HUES64 (cell line): ENCODE results near the gene KIF27.
A peak's percentile ranks its signal among the peaks of the same experiment; 100 is the strongest.
"Not testable (repeated sequence)": the region's sequence is repeated elsewhere in the genome, so short reads cannot be mapped to it uniquely, and the experiment has no call there.

Source experiments
- H3K27ac ChIP-seq: 2 replicates; pipeline ENCODE4 v1.7.0; 2013; ENCODE audit warnings: low read depth, low read length, inconsistent platforms
- H3K27me3 ChIP-seq: 2 replicates; pipeline ENCODE4 v1.6.1; 2013; ENCODE audit warnings: mild to moderate bottlenecking, low read length; ENCODE audit not compliant: insufficient read depth
- H3K36me3 ChIP-seq: 2 replicates; pipeline ENCODE4 v1.6.1; 2013; ENCODE audit warnings: mild to moderate bottlenecking, low read length; ENCODE audit not compliant: insufficient read depth
- H3K4me1 ChIP-seq: 2 replicates; pipeline ENCODE4 v1.6.1; 2013; ENCODE audit warnings: mild to moderate bottlenecking, low read length, moderate library complexity; ENCODE audit not compliant: insufficient read depth
- H3K4me3 ChIP-seq: 2 replicates; pipeline ENCODE4 v1.5.1; 2013; ENCODE audit warnings: mild to moderate bottlenecking, low read length, moderate library complexity
- H3K9ac ChIP-seq: 2 replicates; pipeline ENCODE4 v1.6.1; 2013; ENCODE audit warnings: mild to moderate bottlenecking, low read depth, low read length
- H3K9me3 ChIP-seq: 2 replicates; pipeline ENCODE4 v1.6.1; 2013; ENCODE audit warnings: low read depth, low read length; ENCODE audit not compliant: insufficient read depth
- WGBS: fragments of 150-250, 120-280 bp; methylation state at CpG from one replicate; pipeline ENCODE4 v1.1.7; 2013; ENCODE audit warnings: missing lambda C conversion rate; 5-methylcytosine and 5-hydroxymethylcytosine counted together

KIF27 gene

GRCh38 chr9:83957248-83957513 is 35.9 kb upstream of the KIF27 start:
- H3K4me1 ChIP-seq: peaks cover 3% of the 10 kb centered on the region; the same call in 1 of the 2 replicates
- no peaks in the 10 kb centered on the region for H3K9me3 ChIP-seq
- no peaks in the 10 kb centered on the region for H3K27me3 ChIP-seq
- peak overlapping the region; percentile 81 for H3K9ac ChIP-seq
- WGBS: 50% methylated on average over 4 of the region's 4 CpGs
- no peak overlapping the region for H3K27ac ChIP-seq
- peaks cover 7% of the 10 kb centered on the region for H3K36me3 ChIP-seq
- peak overlapping the region; percentile 84 for H3K4me3 ChIP-seq

- Histone ChIP-seq H3K4me3 (peak overlapping the region; percentile 84), H3K9me3 (no peaks in the 10 kb centered on the region), H3K9ac (peak overlapping the region; percentile 81), H3K27ac (peak overlapping the region; percentile 64), H3K4me1 (peaks cover 3% of the 10 kb centered on the region; the same call in 1 of the 2 replicates), H3K27me3 (no peaks in the 10 kb centered on the region), H3K36me3 (peaks cover 13% of the 10 kb centered on the region)
- 12% methylated on average over 57 of the region's 57 CpGs for WGBS
These were observed 35.4 kb upstream of the KIF27 start for GRCh38 chr9:83956436-83957247.

DNA sequence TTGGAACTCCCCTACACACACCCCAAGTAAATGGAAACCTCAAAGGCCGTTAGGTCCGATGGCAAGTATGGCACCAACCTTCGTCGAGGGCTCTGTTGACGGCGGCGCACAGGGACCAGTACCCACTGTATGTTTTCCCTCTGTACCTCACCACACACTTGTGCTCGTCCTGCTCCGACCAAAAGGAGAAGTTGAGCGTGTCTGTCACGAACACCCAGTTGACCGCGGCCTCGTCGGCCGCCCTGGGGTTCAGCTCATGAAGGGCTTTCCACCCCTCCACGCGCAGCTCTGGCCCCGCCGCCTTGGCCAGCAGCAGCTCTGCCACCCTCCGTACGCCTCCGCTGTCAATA is 34.8 kb upstream of the KIF27 start:
- H3K36me3 ChIP-seq: peaks cover 16% of the 10 kb centered on the region
- no peaks in the 10 kb centered on the region for H3K9me3 ChIP-seq
- peak overlapping the region; percentile 81 for H3K9ac ChIP-seq
- H3K27ac ChIP-seq: peak overlapping the region; percentile 64
- no peaks in the 10 kb centered on the region for H3K27me3 ChIP-seq
- H3K4me3 ChIP-seq: peak overlapping the region; percentile 84
- 34% methylated on average over 23 of the region's 23 CpGs for WGBS
- peaks cover 3% of the 10 kb centered on the region; the same call in 1 of the 2 replicates for H3K4me1 ChIP-seq

GRCh38 chr9:83948096-83948495 is 26.9 kb upstream of the KIF27 start:
- not testable (repeated sequence) for H3K27ac ChIP-seq, H3K9ac ChIP-seq, H3K9me3 ChIP-seq, H3K4me1 ChIP-seq, H3K27me3 ChIP-seq, H3K4me3 ChIP-seq
- 95% methylated on average over 39 of the region's 39 CpGs for WGBS
- H3K36me3 ChIP-seq: peaks cover 47% of the 10 kb centered on the region

DNA sequence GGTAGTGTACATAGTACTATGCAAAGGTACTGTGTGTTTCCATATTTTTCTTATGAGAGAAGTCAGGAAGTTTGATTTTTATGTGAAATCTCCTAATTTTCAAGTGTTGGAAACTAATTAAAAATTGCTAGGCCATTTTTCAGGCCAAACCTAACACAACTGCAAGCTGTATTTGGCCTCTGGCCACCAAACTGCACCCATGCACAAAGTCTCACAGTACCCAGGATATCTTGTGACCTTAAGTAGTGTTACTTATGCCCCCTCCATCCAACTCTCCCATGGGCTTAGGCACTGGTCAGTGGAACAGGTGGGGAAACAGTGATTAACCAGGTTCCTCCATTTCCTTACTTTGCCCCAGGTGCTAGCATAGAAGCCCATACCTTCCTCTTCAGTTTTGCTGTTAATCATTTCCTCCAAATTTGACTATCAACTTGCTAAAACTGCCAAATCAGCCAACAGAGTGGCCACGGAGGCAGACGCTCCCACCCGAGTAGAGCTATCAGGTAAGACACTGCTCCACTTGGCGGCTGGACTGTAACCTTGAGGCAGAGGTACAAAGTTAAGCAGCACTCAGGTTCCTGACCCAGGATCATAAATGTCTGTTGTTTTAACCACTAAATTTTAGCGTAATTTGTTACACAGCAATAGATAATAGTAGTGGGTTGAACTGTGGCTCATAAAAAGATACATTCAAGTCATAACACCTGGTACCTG is 19.5 kb upstream of the KIF27 start:
- 97% methylated on average over 5 of the region's 5 CpGs for WGBS
- no peaks in the 10 kb centered on the region for H3K9me3 ChIP-seq
- H3K4me3 ChIP-seq: no peak overlapping the region
- H3K4me1 ChIP-seq: 0 out of 2 replicates have a peak, but pooled peaks cover under 1% of the 10 kb centered on the region
- H3K9ac ChIP-seq: no peak overlapping the region
- H3K27me3 ChIP-seq: no peaks in the 10 kb centered on the region
- H3K27ac ChIP-seq: no peak overlapping the region
- H3K36me3 ChIP-seq: peaks cover 42% of the 10 kb centered on the region

- Histone ChIP-seq H3K9me3 (no peaks in the 10 kb centered on the region), H3K4me3 (no peak overlapping the region), H3K9ac (no peak overlapping the region), H3K36me3 (peaks cover 23% of the 10 kb centered on the region), H3K27ac (no peak overlapping the region), H3K27me3 (no peaks in the 10 kb centered on the region), H3K4me1 (peaks cover 14% of the 10 kb centered on the region; the same call in 1 of the 2 replicates)
- WGBS: no CpG with 5 or more reads among the region's 1 CpG
These were observed 16.7 kb upstream of the KIF27 start for GRCh38 chr9:83937861-83938455.

GRCh38 chr9:83936523-83936922 is 15.3 kb upstream of the KIF27 start:
- H3K36me3 ChIP-seq: peaks cover 11% of the 10 kb centered on the region
- no peaks in the 10 kb centered on the region for H3K9me3 ChIP-seq
- H3K27me3 ChIP-seq: no peaks in the 10 kb centered on the region
- H3K27ac ChIP-seq: no peak overlapping the region
- H3K4me3 ChIP-seq: no peak overlapping the region
- H3K9ac ChIP-seq: no peak overlapping the region
- H3K4me1 ChIP-seq: peaks cover 14% of the 10 kb centered on the region; the same call in 1 of the 2 replicates
- 89% methylated on average over 6 of the region's 6 CpGs for WGBS

- no peak overlapping the region for H3K9ac ChIP-seq
- no peak overlapping the region for H3K27ac ChIP-seq
- WGBS: 81% methylated on average over 3 of the region's 3 CpGs
These were observed 14.2 kb upstream of the KIF27 start for GRCh38 chr9:83935276-83935935.

DNA sequence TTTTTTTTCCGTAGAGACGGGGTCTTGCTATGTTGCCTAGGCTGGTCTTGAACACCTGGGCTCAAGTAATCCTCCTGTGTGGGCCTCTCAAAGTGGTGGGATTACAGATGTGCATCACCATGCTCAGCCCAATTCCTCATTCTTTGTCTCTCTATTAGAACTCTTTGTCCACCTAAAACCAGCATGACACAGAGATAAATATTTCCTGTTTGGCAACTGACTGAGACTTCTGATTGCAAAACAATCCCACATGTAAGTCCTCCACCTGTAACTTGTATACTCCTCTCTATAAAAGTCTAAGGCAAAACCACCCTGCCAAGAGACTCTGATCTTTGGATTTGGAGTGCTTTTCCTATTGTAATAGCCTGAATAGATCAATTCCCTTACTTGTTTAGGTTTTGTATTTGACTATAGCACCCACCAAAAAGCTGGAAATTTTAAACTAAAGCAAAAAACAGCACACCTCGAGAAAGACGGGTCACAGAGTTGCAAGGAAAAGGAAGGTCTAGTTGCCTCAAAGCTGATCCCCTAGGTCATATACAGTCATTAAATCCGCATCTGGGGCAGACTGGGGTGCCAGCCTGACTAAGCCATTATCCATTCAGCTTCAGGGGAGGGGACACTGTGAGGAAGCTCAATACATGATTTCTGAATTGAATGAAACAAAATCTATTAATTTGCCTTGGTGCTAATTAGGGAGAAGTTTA is 13.5 kb upstream of the KIF27 start:
- Histone ChIP-seq H3K9ac (no peak overlapping the region), H3K27ac (no peak overlapping the region)

More at GRCh38 chr9:83935276-83935935, 14.2 kb upstream of the KIF27 start:
- Histone ChIP-seq H3K4me1 (peaks cover 14% of the 10 kb centered on the region; the same call in 1 of the 2 replicates), H3K4me3 (no peak overlapping the region), H3K9me3 (no peaks in the 10 kb centered on the region), H3K27me3 (no peaks in the 10 kb centered on the region), H3K36me3 (peaks cover 9% of the 10 kb centered on the region; the same call in 1 of the 2 replicates)

DNA sequence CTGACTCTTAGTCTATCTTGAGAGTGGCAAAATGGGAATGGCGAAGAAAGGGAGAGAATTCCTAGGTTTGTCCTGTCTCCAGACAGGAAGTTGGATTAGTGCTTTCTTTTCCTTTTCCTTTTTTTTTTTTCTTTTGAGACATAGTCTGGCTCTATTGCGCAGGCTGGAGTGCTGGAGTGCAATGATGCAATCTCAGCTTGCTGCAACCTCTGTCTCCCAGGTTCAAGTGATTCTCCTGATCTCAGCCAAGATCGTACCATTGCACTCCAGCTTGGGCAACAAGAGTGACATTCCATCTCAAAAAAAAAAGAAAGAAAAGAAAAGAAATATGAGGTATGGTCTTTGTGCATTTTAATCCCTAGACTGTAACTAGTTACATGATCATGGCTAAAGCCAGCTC is 12.6 kb upstream of the KIF27 start:
- no peaks in the 10 kb centered on the region for H3K27me3 ChIP-seq
- H3K9me3 ChIP-seq: no peaks in the 10 kb centered on the region
- H3K4me3 ChIP-seq: no peak overlapping the region
- H3K9ac ChIP-seq: no peak overlapping the region
- 98% methylated on average over 2 of the region's 3 CpGs for WGBS
- H3K4me1 ChIP-seq: peaks cover 14% of the 10 kb centered on the region; the same call in 1 of the 2 replicates
- H3K36me3 ChIP-seq: no peaks in the 10 kb centered on the region; the same call in 1 of the 2 replicates
- H3K27ac ChIP-seq: no peak overlapping the region

More for the DNA sequence above, 13.5 kb upstream of the KIF27 start:
- no peaks in the 10 kb centered on the region for H3K27me3 ChIP-seq
- 85% methylated on average over 5 of the region's 5 CpGs for WGBS
- no peaks in the 10 kb centered on the region for H3K9me3 ChIP-seq
- H3K4me3 ChIP-seq: no peak overlapping the region
- H3K36me3 ChIP-seq: peaks cover 6% of the 10 kb centered on the region; the same call in 1 of the 2 replicates
- peaks cover 14% of the 10 kb centered on the region; the same call in 1 of the 2 replicates for H3K4me1 ChIP-seq
